Mucosa of rectum (tissue), 2 donors: ENCODE measurements around the gene DIABLO.
"Not testable (repeated sequence)": the region's sequence is repeated elsewhere in the genome, so short reads cannot be mapped to it uniquely, and the experiment has no call there.

Experiments used
- H3K27ac ChIP-seq, 2 donors: one replicate each; pipeline ENCODE4 v1.7.0; 2013; ENCODE audit warnings: inconsistent platforms in 2 of 2, low read depth in 2 of 2, low read length in 2 of 2
- H3K27me3 ChIP-seq, 2 donors: one replicate each; pipeline ENCODE4 v1.7.0; 2013; ENCODE audit warnings: low read length in 2 of 2; ENCODE audit not compliant: control insufficient read depth in 2 of 2, insufficient read depth in 2 of 2
- H3K36me3 ChIP-seq, 2 donors: one replicate each; pipeline ENCODE4 v1.7.0; 2013; ENCODE audit warnings: low read length in 2 of 2; ENCODE audit not compliant: control insufficient read depth in 2 of 2, insufficient read depth in 2 of 2
- H3K4me1 ChIP-seq, 2 donors: one replicate each; pipeline ENCODE4 v1.7.0; 2013; ENCODE audit warnings: low read length in 2 of 2, mild to moderate bottlenecking in 1 of 2; ENCODE audit not compliant: control insufficient read depth in 2 of 2, insufficient read depth in 2 of 2
- H3K4me3 ChIP-seq, 2 donors: one replicate each; pipeline ENCODE4 v1.7.0; 2013; ENCODE audit warnings: low read length in 2 of 2
- H3K9ac ChIP-seq, 2 donors: one replicate each; pipeline ENCODE4 v1.7.0; 2013; ENCODE audit warnings: low read length in 2 of 2, low read depth in 1 of 2, mild to moderate bottlenecking in 1 of 2
- H3K9me3 ChIP-seq, 2 donors: one replicate each; pipeline ENCODE4 v1.7.0; 2013; ENCODE audit warnings: low read length in 2 of 2; ENCODE audit not compliant: control insufficient read depth in 2 of 2
- donor health status: healthy.
- donor health status: Normal muscosa, but diverticular disease.

DIABLO gene

GRCh38 chr12:122176473-122176872, 49.4 kb downstream of the DIABLO start:
- H3K36me3 ChIP-seq, H3K4me1 ChIP-seq, H3K4me3 ChIP-seq, H3K9ac ChIP-seq, H3K27me3 ChIP-seq, H3K27ac ChIP-seq, H3K9me3 ChIP-seq: not testable (repeated sequence)

- no peak within 1 kb of the TSS for H3K27ac ChIP-seq
- H3K27me3 ChIP-seq: peaks cover 0 to 2% of the 10 kb centered on the region in 2 donors
- H3K4me1 ChIP-seq: no peaks in the 10 kb centered on the region
- no peaks in the 10 kb centered on the region for H3K36me3 ChIP-seq
- no peak within 1 kb of the TSS for H3K9ac ChIP-seq
- H3K4me3 ChIP-seq: no peak within 1 kb of the TSS
- no peaks in the 10 kb centered on the region for H3K9me3 ChIP-seq
These were observed 51.6 kb downstream of the DIABLO start, which contains the start of gene IL31 for GRCh38 chr12:122174155-122174845. TSS of gene IL31 (minus strand) at chr12:122174221. CDS start at chr12:122174172, 49 bp downstream.

- no peaks in the 10 kb centered on the region for H3K9me3 ChIP-seq
- H3K36me3 ChIP-seq: no peaks in the 10 kb centered on the region
- H3K27me3 ChIP-seq: peaks cover 0 to 2% of the 10 kb centered on the region in 2 donors
- no peak overlapping the region for H3K4me3 ChIP-seq
- H3K4me1 ChIP-seq: no peaks in the 10 kb centered on the region
- no peak overlapping the region for H3K9ac ChIP-seq
- no peak overlapping the region for H3K27ac ChIP-seq
These were observed 53.5 kb downstream of the DIABLO start for GRCh38 chr12:122172262-122172939.

- H3K4me1 ChIP-seq: no peaks in the 10 kb centered on the region
- H3K4me3 ChIP-seq: no peak overlapping the region
- H3K36me3 ChIP-seq: no peaks in the 10 kb centered on the region
- no peaks in the 10 kb centered on the region for H3K9me3 ChIP-seq
- no peak overlapping the region for H3K9ac ChIP-seq
- peaks cover 0 to 2% of the 10 kb centered on the region in 2 donors for H3K27me3 ChIP-seq
- no peak overlapping the region for H3K27ac ChIP-seq
These were observed 54.5 kb downstream of the DIABLO start for GRCh38 chr12:122171399-122171798.

GRCh38 chr12:122168492-122168891, 57.4 kb downstream of the DIABLO start:
- Histone ChIP-seq H3K4me3 (no peak overlapping the region), H3K4me1 (no peaks in the 10 kb centered on the region), H3K9me3 (no peaks in the 10 kb centered on the region), H3K27ac (no peak overlapping the region), H3K36me3 (no peaks in the 10 kb centered on the region), H3K9ac (no peak overlapping the region), H3K27me3 (no peaks in the 10 kb centered on the region)

- H3K4me3 ChIP-seq: no peak overlapping the region
- H3K27ac ChIP-seq: no peak overlapping the region
- H3K27me3 ChIP-seq: no peaks in the 10 kb centered on the region
- H3K9me3 ChIP-seq: no peaks in the 10 kb centered on the region
- H3K4me1 ChIP-seq: no peaks in the 10 kb centered on the region
- H3K9ac ChIP-seq: no peak overlapping the region
- H3K36me3 ChIP-seq: no peaks in the 10 kb centered on the region
These were observed 58.4 kb downstream of the DIABLO start for GRCh38 chr12:122167356-122167925.

GRCh38 chr12:122166422-122167349, 59.2 kb downstream of the DIABLO start:
- no peak overlapping the region for H3K4me3 ChIP-seq
- H3K36me3 ChIP-seq: no peaks in the 10 kb centered on the region
- no peaks in the 10 kb centered on the region for H3K4me1 ChIP-seq
- no peaks in the 10 kb centered on the region for H3K9me3 ChIP-seq
- H3K27me3 ChIP-seq: no peaks in the 10 kb centered on the region
- no peak overlapping the region for H3K27ac ChIP-seq
- H3K9ac ChIP-seq: no peak overlapping the region

- Histone ChIP-seq H3K9ac (no peak overlapping the region), H3K27ac (no peak overlapping the region), H3K9me3 (no peaks in the 10 kb centered on the region), H3K4me1 (no peaks in the 10 kb centered on the region), H3K27me3 (no peaks in the 10 kb centered on the region), H3K4me3 (no peak overlapping the region), H3K36me3 (no peaks in the 10 kb centered on the region)
These were observed 62.9 kb downstream of the DIABLO start for GRCh38 chr12:122162976-122163375.

- Histone ChIP-seq H3K4me3 (no peak overlapping the region), H3K4me1 (no peaks in the 10 kb centered on the region), H3K27me3 (no peaks in the 10 kb centered on the region), H3K9me3 (no peaks in the 10 kb centered on the region), H3K36me3 (no peaks in the 10 kb centered on the region), H3K27ac (no peak overlapping the region), H3K9ac (no peak overlapping the region)
These were observed 64.2 kb downstream of the DIABLO start for GRCh38 chr12:122161682-122162081.
